Measurements from ENCODE around the gene GKAP1.
"Not testable (repeated sequence)": the region's sequence is repeated elsewhere in the genome, so short reads cannot be mapped to it uniquely, and the experiment has no call there.

Gene GKAP1

GRCh38 chr9:83749706-83750105, 67.9 kb downstream of the GKAP1 start:
- no peak for DNase-seq (ENCODE audit: low read depth)
- TF ChIP-seq CTCF (IDR thresholded peaks at IDR 0.05; ENCODE audit: control insufficient read depth, insufficient read depth, low read depth, low read length, missing control alignments) = no peak

DNA sequence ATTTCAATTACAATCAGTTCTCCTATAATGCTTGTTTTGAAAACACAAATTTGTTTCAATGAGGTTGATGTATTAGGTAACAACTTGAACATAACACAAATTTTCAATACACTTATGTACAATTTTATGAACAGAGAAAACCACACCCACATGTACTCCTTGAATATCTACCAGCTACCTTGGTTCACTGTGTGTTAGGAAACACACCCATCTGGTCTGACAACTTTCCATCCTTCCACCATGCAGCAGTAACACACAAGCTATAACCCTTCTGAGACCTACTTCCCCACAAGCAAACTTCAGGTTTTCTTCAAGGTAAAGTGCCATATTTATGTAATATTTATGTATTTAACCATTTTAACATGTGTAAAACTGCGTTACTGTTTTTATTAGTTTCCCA, 73.4 kb downstream of the GKAP1 start:
- no peak for TF ChIP-seq CTCF (IDR thresholded peaks at IDR 0.05; ENCODE audit: control insufficient read depth, insufficient read depth, low read depth, low read length, missing control alignments)
- no peak for DNase-seq (ENCODE audit: low read depth)
- H3K4me3 ChIP-seq (ENCODE audit: control insufficient read depth, low read depth, low read length) = no peak overlapping the region

More at GRCh38 chr9:83749706-83750105, 67.9 kb downstream of the GKAP1 start:
- no peak overlapping the region for H3K4me3 ChIP-seq (ENCODE audit: control insufficient read depth, low read depth, low read length)

DNA sequence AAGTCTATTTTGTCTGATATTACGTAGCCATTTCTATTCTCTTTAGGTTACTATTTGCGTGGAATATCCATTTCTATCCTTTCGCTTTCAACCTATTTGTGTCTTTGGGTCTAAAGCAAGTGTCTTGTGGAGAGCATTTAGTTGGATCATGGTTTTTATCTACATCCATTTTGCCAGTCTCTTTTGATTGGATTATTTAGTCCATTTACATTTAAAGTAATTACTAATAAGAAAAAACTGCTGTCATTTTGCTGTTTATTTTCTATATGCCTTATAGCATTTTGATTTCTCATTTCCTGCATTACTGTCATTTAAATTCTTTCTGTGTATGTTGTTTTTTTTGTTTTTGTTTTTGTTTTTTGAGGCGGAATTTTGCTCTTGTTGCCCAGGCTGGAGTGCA, 83.8 kb downstream of the GKAP1 start:
- no peak for TF ChIP-seq CTCF (IDR thresholded peaks at IDR 0.05; ENCODE audit: control insufficient read depth, insufficient read depth, low read depth, low read length, missing control alignments)
- no peak overlapping the region for H3K4me3 ChIP-seq (ENCODE audit: control insufficient read depth, low read depth, low read length)
- DNase-seq (ENCODE audit: low read depth) = no peak

DNA sequence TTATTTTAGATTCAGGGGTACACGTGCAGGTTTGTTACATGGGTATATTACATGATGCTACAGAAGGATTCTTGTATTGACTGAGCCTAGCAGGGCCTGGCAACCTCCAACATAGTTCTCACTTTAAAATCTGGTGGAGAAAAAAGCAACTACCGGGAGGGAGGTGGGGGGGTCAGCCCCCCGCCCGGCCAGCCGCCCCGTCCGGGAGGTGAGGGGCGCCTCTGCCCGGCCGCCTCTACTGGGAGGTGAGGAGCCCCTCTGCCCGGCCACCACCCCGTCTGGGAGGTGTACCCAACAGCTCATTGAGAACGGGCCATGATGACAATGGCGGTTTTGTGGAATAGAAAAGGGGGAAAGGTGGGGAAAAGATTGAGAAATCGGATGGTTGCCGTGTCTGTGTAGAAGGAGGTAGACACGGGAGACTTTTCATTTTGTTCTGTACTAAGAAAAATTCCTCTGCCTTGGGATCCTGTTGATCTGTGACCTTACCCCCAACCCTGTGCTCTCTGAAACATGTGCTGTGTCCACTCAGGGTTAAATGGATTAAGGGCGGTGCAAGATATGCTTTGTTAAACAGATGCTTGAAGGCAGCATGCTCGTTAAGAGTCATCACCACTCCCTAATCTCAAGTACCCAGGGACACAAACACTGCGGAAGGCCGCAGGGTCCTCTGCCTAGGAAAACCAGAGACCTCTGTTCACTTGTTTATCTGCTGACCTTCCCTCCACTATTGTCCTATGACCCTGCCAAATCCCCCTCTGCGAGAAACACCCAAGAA, 88.8 kb downstream of the GKAP1 start:
- DNase-seq (ENCODE audit: low read depth); H3K4me3 ChIP-seq (ENCODE audit: control insufficient read depth, low read depth, low read length): not testable (repeated sequence)

- no peak for DNase-seq (ENCODE audit: low read depth)
- TF ChIP-seq CTCF (IDR thresholded peaks at IDR 0.05; ENCODE audit: control insufficient read depth, insufficient read depth, low read depth, low read length, missing control alignments) = no peak
- no peak overlapping the region for H3K4me3 ChIP-seq (ENCODE audit: control insufficient read depth, low read depth, low read length)
Measured at GRCh38 chr9:83724436-83724835, 93.1 kb downstream of the GKAP1 start.

- no peak for TF ChIP-seq CTCF (IDR thresholded peaks at IDR 0.05; ENCODE audit: control insufficient read depth, insufficient read depth, low read depth, low read length, missing control alignments)
- H3K4me3 ChIP-seq (ENCODE audit: control insufficient read depth, low read depth, low read length) = no peak overlapping the region
- no peak for DNase-seq (ENCODE audit: low read depth)
Measured at GRCh38 chr9:83722726-83723495, 94.7 kb downstream of the GKAP1 start.

- H3K4me3 ChIP-seq (ENCODE audit: control insufficient read depth, low read depth, low read length) = no peak overlapping the region
- TF ChIP-seq CTCF (IDR thresholded peaks at IDR 0.05; ENCODE audit: control insufficient read depth, insufficient read depth, low read depth, low read length, missing control alignments) = no peak
- no peak for DNase-seq (ENCODE audit: low read depth)
Measured at GRCh38 chr9:83721509-83721908, 96.1 kb downstream of the GKAP1 start.

Data from AG09309 (cell line).